Measurements from ENCODE around the gene UGT1A6. TPM values are rescaled to one million over a fixed set of nuclear protein-coding genes. Genes with fewer than 3 reads are reported as not detected.

The UGT1A6 gene
- total RNA-seq, 1 experiment from 2014 or later: 0.79 TPM

- peaks cover 15% of the 10 kb centered on the region for H3K4me1 Mint-ChIP-seq (ENCODE audit: insufficient read depth, unreplicated experiment)
Observed at GRCh38 chr2:233764761-233765160, 72.1 kb downstream of the UGT1A6 start.

GRCh38 chr2:233766416-233766815 is 73.7 kb downstream of the UGT1A6 start:
- intact Hi-C loops (cut with micrococcal nuclease): no loop called here
- no peak for DNase-seq (ENCODE audit: unreplicated experiment)
- Mint-ChIP-seq H3K27ac (ENCODE audit: low read depth, unreplicated experiment) (no peak overlapping the region), H3K9me3 (ENCODE audit: unreplicated experiment) (no peaks in the 10 kb centered on the region), H3K4me1 (ENCODE audit: insufficient read depth, unreplicated experiment) (peaks cover 15% of the 10 kb centered on the region), H3K4me3 (ENCODE audit: unreplicated experiment) (no peak overlapping the region), H3K27me3 (ENCODE audit: insufficient read depth, unreplicated experiment) (no peaks in the 10 kb centered on the region), H3K36me3 (ENCODE audit: insufficient read depth, unreplicated experiment) (no peaks in the 10 kb centered on the region)
- BruUV-seq (replicated peaks): no TSS peak
- POLR2A ChIA-PET: no interaction called here
- CTCF ChIA-PET: no interaction called here
- TF ChIP-seq CTCF (IDR thresholded peaks at IDR 0.05; ENCODE audit: unreplicated experiment): no peak

More at GRCh38 chr2:233764761-233765160, 72.1 kb downstream of the UGT1A6 start:
- Mint-ChIP-seq H3K4me3 (ENCODE audit: unreplicated experiment) (no peak overlapping the region), H3K27ac (ENCODE audit: low read depth, unreplicated experiment) (no peak overlapping the region), H3K27me3 (ENCODE audit: insufficient read depth, unreplicated experiment) (no peaks in the 10 kb centered on the region), H3K9me3 (ENCODE audit: unreplicated experiment) (no peaks in the 10 kb centered on the region), H3K36me3 (ENCODE audit: insufficient read depth, unreplicated experiment) (no peaks in the 10 kb centered on the region)
- ChIA-PET CTCF (no interaction called here), POLR2A (interaction anchor here (0.7 to 1.3 kb wide), 2 partner anchors 12 to 1981 kb away, joined by 3 read pairs; no protein-coding TSS in a partner anchor)
- no peak for DNase-seq (ENCODE audit: unreplicated experiment)
- no peak for TF ChIP-seq CTCF (IDR thresholded peaks at IDR 0.05; ENCODE audit: unreplicated experiment)
- intact Hi-C loops (cut with micrococcal nuclease): no loop called here
- no TSS peak for BruUV-seq (replicated peaks)

- Mint-ChIP-seq H3K9me3 (ENCODE audit: unreplicated experiment) (no peaks in the 10 kb centered on the region), H3K36me3 (ENCODE audit: insufficient read depth, unreplicated experiment) (no peaks in the 10 kb centered on the region), H3K4me1 (ENCODE audit: insufficient read depth, unreplicated experiment) (peaks cover 15% of the 10 kb centered on the region), H3K27ac (ENCODE audit: low read depth, unreplicated experiment) (no peak overlapping the region), H3K4me3 (ENCODE audit: unreplicated experiment) (no peak overlapping the region), H3K27me3 (ENCODE audit: insufficient read depth, unreplicated experiment) (no peaks in the 10 kb centered on the region)
- BruUV-seq (replicated peaks): no TSS peak
- no peak for DNase-seq (ENCODE audit: unreplicated experiment)
- intact Hi-C loops (cut with micrococcal nuclease): no loop called here
- TF ChIP-seq CTCF (IDR thresholded peaks at IDR 0.05; ENCODE audit: unreplicated experiment): no peak
- CTCF ChIA-PET: no interaction called here
- POLR2A ChIA-PET: no interaction called here
Observed at GRCh38 chr2:233768076-233768475, 75.4 kb downstream of the UGT1A6 start.

GRCh38 chr2:233769260-233769659 is 76.6 kb downstream of the UGT1A6 start:
- Mint-ChIP-seq H3K4me3 (ENCODE audit: unreplicated experiment) (no peak overlapping the region), H3K27me3 (ENCODE audit: insufficient read depth, unreplicated experiment) (no peaks in the 10 kb centered on the region), H3K4me1 (ENCODE audit: insufficient read depth, unreplicated experiment) (peaks cover 5% of the 10 kb centered on the region), H3K27ac (ENCODE audit: low read depth, unreplicated experiment) (no peak overlapping the region), H3K9me3 (ENCODE audit: unreplicated experiment) (no peaks in the 10 kb centered on the region), H3K36me3 (ENCODE audit: insufficient read depth, unreplicated experiment) (no peaks in the 10 kb centered on the region)
- intact Hi-C loops (cut with micrococcal nuclease): no loop called here
- BruUV-seq (replicated peaks): no TSS peak
- no peak for DNase-seq (ENCODE audit: unreplicated experiment)
- POLR2A ChIA-PET: interaction anchor here (1.3 kb wide), 1 partner anchor 8 kb away, joined by 4 read pairs; no protein-coding TSS in a partner anchor
- TF ChIP-seq CTCF (IDR thresholded peaks at IDR 0.05; ENCODE audit: unreplicated experiment): no peak
- CTCF ChIA-PET: interaction anchor here (0.6 kb wide), 1 partner anchor 372 kb away, joined by 3 read pairs; no protein-coding TSS in a partner anchor
